ENCODE measurements around the gene NSUN5.
"Not testable (repeated sequence)": the region's sequence is repeated elsewhere in the genome, so short reads cannot be mapped to it uniquely, and the experiment has no call there.

- TF ChIP-seq CTCF (IDR thresholded peaks at IDR 0.05), result peak; percentile 68; the same call in 1 of the 2 replicates
- not testable (repeated sequence) for TF ChIP-seq REST (IDR thresholded peaks at IDR 0.05; ENCODE audit: insufficient read depth in 1 of 2, low read depth in 2 of 2, low read length in 1 of 2); TCF7L2 (IDR thresholded peaks at IDR 0.05; ENCODE audit: low read depth, low read length); POLR2AphosphoS5 (IDR thresholded peaks at IDR 0.05; ENCODE audit: low read depth, low read length)
Measured at GRCh38 chr7:73301108-73301507, 7.5 kb downstream of the NSUN5 start.
